ENCODE data around the gene AUTS2.
"Not testable (repeated sequence)": the region's sequence is repeated elsewhere in the genome, so short reads cannot be mapped to it uniquely, and the experiment has no call there.

AUTS2 gene

DNA sequence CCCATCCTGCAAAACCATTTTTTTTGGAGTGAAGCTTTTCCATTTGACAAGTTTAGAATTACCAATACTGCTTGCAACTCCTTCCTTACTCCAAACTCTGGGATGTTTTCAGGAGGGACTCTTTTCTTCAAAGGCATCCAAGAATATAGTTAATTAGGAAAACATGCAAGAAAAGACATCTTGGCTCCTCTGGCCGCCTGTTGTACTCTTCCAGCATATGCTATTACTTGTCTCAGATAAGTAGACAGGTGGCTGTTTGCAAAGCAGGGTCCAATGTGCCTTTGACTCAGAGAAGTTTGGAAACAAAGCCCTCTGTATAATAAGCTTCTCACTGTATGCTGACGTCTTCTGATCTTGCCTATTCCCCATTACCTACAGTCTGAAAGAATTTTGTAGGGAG lies 746.5 kb downstream of the AUTS2 start:
- no peak for DNase-seq

DNA sequence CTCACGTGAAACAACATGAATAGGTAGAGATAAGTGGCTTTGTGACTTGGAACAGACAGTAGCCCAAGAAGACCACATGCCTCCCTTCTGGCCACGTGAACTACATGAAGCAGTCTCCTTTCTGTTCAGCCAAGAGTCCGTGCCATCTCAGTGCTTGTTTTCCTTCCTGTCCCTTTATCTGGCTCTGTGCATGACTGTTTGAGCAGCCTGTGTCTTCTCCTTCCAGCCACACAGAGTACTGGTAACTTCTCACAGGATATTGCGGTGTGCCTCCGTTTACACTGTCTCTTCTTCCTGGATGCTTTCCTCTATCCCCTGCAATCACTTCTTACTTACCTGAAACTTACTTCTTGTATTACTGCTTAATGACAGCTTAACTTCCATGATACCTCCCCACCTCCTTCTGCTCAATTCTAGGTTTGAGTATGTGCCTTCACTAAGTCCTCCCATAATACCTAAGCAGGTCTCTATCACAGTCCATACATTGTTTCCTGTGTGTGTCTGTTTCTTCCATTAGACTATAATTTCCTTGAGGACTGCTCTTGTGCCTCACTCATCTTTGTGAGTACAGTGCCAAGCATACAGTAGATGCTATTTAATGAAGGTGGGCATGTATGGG lies 748.7 kb downstream of the AUTS2 start:
- DNase-seq, result no peak

DNA sequence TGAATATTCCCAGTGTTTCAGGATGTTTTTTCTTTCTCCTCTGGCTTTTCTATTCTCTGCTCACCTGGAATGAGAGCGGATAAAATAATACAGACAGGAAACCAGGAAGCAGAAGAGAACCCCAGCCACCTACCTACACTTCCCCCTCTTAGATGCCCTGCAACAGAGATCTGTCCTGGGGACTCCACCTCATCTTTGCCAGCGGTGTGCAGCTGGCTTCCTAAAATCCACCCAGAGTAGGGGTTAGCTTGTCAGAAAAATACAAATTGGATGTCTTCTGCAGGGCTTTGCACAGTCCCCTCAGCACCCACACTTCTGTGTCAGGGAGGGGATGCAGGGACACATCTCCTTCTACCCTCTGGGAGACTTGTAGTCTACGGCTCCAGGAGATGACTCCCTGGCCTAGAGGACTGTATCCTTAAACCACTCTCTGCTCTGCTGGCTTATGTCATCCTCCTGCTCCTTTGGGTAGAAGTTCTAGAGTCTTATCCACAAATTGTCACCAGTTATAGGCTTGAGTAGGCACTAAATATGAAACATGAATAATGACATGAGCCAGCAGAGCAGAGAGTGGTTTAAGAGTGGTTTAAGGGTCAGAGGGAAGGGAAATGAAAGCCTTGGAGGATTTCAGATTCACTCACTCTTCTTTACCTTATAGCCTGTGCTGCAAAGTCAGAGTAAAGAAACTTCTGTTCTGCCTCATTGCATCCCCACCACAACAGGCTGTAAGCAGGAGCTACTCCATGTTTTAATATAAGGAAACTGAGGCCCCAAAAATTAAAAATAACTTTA lies 749.4 kb downstream of the AUTS2 start:
- no peak for DNase-seq

DNA sequence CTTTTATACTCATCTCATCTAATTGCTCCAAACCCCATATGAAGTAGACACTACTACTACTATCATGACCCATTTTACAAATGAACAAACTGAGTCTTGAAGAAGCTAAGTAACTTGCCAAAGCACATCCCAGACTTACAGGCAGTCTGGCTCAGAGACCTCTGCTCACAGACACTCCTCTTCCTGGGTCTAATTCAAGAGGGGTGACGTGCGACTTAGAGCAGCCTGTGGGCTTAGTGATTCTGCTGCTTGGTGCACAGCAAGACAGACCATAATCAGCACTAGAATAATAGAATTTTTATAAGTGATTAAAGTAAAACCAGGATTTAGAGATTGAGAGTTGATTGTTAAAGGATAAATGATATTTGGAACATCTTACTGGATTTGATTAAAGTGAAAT lies 750.8 kb downstream of the AUTS2 start:
- no peak for DNase-seq

DNA sequence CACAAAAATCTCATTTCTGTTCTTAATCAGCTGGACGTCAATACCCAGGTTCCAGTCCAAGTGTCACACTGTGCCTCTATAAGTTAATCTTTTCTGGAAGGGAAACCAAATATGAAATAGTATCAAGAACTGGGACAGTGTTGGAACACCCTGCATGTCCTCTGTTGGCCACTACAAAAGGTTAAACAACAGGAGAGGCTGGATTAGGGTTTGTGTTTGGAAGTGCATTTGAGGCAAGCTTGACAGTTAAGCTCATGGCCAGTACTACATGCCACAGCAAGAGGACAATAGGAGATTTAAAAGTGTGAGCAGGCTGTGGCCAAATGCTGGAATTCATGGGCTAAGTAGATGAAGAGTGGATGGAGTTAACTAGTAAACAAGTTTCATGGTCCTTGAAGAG lies 751.5 kb downstream of the AUTS2 start:
- no peak for DNase-seq

DNA sequence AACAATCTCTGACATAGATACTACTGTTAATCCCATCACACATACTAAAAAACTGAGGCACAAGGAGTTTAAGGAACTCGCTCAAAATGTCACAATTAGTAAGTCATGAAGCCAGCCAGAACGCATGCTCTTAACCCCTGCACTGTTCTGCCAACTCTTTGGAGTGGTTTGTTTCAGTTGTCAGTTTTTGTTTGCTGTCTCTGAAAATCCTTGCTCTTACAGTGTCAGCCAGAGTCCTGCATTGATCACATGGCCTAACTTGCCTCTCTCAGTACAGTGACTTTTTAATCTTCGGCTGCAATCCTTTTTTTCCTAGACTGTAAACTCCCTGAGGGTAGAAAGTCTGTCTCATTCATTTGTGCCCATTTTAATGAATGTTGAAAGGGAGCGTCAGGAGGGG lies 753.8 kb downstream of the AUTS2 start:
- DNase-seq, result no peak

DNA sequence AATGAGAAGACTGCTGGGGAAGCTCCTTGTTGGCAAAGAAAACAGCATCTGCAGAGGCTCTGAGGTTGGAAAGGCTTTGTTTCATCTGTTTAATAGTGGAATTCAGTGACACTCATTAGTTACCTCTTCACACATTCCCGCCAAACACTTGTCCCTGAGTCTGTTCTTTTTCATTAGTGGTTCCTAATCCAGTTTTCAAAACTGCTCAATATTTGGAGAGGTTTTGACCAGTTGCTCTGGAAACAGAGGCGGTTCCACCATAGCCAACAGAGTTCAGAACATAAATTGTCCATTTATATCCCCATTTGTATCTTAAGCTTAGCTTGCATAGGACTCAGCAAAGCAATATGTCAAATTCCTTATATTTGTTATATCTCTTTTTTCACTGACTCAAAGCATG lies 754.6 kb downstream of the AUTS2 start:
- DNase-seq, result no peak

DNA sequence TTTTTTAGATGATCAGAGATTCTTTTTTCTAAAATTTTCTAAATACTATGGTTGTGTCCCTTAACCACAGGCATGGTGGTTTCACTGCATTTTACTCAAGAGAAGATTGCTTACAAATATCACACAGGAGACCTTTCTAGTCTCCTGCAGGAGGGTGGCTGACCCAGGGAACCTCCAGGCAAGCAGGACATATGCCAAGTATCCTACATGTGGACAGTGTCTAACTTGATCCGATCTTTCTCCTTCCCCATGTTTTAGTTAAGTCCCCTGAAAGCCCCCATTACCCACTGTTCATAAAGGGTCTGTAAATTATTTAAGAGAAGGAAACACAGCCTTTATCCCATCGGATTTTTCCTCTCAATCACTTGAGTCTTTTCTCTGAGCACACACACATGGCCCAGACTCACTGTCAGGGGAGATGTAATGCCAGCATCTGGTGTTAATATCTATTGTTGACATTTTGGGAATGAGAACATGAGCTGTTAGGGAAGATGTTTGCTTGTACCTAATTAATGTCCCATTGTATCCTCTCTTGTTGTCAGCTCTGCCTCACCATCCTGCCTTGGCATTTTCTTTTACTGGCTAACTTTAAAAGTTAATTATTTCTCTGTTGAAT lies 755.2 kb downstream of the AUTS2 start:
- no peak for DNase-seq

DNA sequence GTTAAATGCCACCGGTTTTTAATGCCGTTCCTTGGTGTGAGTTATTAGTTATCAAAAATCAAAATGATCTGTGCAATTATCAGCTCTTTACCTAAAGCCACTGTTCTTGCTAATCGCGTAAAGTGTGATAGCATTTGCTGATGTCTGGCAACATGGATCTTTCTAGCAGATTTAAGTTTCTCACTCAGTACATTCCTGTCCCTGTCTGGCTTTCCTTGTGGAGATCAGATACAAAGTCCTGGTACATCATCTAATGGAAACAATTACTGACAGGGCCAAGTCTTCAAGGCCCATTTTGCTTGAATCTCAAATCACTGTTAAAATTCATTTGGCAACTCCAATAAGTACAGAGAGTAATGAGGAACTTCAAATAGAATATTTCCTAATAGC lies 755.7 kb downstream of the AUTS2 start:
- no peak for DNase-seq

DNA sequence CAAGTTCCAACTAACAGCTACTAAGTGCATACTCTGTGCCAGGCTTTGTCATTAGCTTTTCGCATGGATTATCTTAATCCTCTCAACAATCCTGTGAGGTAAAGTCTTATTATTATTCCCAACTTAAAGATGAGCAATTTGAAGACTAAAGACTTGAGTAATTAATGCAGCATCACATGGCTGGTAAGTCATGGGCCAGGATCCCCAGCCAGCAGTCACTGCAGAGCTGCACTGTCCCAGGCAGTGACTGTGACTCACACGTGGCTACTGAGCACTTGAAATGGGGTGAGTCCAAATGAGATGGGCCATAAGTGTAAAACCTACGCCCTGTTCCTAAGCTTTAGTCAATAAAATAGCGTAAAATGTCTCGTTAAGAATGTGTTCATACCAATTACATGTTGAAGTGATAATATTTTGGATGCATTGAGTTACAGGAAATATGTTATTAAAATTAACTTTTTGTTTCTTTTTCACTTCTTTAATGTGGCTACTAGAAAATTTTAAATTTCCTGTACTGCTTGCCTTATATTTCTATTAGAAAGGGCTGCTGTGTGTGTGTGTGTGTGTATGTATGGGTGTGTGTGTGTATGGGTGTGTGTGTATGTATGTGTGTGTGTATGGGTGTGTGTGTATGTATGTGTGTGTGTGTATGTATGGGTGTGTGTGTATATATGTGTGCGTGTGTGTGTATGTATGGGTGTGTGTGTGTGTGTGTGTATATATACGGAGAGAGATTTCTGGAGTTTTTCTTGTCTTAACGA lies 756.3 kb downstream of the AUTS2 start:
- DNase-seq, result no peak

DNA sequence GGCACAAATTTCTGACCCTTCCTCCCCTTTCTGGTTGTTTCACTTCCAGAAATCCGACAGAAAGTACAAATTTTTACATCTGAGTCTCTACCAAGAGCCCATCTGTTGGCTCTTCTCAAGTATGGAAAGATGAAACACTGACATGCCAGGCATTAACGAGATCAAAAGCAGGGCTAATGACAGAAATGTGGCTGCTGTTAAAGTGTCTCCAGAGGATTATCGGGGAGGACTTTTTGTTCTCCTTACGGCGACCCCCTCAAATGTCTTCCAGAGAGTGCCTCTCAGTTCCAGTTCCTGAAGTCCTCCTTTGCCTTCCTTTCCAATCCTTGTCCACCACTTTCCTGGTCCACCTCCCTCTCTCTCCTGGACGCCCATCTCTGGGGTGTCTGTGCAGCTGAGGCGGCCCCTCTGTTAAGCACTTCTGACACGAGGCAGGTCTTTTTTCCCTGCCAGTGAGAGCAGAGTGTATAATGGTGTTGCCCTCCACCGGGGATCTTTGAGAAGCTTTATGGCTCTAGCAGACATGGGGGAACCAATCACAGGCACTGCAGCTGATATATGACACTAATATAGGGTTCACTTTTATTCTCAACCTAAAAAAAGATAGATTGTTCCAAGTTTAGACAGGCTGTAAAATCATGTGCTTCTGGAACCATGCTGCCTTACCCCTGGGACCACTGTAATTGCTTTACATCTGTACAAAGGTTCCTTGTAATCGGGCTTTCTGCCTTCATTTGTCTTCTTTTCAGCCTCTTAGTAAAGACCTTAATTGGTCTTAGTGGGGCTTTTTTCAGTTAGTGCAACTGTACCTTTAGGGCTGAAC lies 757.1 kb downstream of the AUTS2 start:
- DNase-seq, result peak; percentile 48

DNA sequence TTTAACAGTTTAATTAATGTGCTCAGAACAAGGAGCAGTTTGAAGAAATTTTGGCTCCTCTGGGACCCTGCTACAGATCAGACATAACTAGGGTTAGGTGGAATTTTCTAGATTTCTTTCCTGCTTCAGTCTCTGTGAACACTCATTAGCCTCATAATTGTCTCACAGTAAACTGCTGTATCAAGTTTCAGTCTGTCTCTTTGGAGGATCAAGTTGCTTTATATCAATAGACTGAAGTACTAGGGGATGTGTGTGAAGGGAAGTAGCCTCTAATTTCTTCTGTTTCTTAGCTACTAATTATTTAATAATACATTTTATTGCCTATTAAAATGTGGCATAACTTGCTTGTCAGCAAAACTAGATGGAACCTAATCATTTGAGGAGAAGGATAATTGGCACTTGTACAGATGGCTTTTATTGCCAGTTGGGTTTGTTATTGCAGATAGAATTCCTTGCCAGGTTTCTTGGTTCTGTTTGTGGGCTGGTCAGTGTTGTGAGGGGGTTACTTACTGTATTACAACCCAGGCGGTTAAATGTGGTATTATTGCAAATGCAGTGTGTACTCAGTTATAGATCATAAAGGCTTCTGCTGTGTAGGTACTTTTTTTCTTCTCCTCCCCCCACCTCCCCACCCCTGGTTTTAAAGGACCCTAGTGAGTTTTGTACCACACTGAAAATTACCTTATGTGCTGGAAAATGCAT lies 758.0 kb downstream of the AUTS2 start:
- DNase-seq, result peak; percentile 60

DNA sequence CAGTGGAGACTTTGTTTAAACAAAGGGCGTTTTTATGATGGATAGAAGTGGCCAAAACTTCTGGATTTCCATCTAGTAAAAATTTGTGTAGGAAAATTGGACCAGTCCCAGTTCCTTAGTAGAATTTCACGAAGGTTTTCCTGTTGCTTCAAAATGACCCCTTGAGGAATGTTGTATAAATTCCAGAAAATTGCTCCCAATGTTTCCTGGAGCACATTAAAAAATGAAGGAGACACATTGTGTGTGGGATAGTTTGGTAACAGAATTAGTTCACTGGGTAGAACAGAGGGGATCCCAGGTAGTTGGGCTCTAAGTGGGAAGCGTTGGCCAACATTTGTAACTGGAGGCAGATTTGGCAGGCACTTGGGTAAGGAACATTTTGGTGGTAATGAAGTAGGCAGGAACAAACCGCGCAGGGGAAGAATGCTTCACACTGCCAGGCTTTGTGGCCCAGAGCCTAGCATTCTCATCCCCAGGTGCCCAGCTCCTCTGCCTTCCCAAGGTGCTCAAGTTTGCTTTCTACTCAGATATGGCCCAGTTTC lies 758.6 kb downstream of the AUTS2 start:
- no peak for DNase-seq

DNA sequence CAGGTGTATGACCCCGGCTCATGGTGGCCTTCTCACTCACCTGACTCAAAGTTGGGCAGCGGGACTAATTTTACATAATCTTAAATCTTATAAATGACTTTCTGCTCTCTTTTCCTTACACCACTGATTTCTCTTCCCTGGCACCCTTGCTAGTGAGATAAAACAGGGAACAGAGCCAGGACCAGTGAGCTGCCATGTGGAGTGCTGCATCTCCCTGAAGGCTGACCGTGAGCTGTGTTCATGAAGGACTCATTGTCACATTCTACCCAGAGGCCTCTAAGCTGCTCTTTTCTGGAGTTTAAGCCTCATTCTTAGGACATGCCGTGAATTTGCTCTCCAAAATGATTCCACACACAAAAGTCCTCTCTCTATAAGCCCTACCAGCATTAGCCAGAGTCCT lies 762.3 kb downstream of the AUTS2 start:
- no peak for DNase-seq

DNA sequence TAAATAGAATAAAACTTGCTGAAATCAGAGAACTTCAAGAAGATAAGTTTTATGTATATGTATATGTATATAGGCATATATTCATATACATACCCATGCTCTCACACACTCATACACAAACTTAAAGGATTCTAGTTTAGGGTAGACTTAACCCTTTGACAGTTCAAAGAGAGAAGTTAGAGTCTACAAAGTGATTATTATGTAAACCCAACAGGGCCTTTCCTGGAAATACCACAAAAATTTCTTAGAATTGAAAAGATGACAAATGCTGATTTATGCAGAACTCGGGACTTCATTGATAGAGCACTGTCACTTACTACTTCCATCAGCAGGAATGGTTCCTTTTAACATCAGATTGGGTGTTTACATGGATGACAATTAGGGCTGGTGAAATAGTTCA lies 763.5 kb downstream of the AUTS2 start:
- DNase-seq, result no peak

DNA sequence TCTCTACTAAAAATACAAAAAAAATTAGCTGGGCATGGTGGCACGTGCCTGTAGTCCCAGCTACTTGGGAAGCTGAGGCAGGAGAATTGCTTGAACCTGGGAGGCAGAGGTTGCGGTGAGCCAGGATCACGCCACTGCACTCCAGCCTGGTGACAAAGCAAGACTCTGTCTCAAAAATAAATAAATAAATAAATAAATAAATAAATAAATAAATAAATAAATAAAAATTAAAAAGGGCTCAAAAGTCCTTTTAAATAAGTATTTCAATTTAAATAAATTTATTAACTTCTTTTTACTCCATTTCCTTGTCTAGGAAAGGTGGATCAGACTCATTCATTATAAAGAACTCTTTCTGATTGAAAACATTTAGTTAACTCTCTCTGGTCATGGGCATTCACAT lies 766.1 kb downstream of the AUTS2 start:
- not testable (repeated sequence) for DNase-seq

DNA sequence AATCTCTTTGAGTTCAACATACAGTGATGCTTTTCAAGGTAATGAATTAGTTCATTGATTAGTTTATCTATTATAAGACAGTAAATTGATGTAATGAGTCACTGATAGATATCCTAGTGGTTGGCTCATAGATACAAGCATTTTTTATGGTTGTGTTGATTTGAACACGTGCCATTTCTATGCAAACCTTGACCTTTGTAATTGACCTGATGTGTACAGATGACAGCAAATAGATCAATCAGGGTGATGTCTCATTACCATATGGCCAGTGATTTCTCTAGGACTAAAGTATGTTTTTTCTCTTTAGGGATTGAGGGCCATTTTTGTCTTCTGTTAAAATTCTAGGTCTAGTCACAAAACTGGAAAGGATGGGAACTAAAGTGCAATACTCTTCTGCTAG lies 773.4 kb downstream of the AUTS2 start:
- no peak for DNase-seq

DNA sequence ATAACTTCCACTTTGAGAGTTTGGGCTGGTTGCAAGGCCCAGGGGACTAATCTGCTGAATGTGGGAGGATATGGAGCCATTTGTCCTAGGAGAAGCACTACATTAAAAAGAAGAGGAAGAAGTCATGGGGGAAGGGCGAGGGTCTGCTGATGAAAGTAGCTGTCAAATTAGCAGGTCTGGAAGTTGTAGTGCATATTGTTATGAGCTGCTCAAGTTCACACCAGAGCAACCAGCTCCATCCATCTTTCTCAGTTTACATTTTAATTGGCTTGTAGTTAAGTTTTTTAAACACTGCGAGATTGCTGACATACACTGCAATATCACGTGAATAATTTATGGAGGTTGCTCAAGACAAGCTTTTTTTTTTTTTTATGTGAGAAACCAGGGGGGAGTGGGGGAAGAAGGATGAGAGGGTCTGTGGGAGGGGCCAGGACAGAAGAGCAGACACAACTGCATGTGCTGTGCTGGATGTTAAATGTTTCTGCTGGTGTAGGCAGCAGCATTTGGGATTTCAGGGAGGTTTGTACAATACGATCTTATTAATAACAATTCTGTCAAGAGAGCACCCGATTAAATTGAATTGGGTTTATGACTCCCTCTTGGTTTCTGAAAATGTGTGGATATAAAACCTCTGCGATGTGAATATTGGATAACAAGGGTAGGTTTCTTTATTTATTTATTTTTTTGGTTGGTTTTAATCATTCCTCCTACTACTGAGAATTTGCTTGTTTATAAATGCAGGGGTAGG lies 774.7 kb downstream of the AUTS2 start:
- no peak for DNase-seq

DNA sequence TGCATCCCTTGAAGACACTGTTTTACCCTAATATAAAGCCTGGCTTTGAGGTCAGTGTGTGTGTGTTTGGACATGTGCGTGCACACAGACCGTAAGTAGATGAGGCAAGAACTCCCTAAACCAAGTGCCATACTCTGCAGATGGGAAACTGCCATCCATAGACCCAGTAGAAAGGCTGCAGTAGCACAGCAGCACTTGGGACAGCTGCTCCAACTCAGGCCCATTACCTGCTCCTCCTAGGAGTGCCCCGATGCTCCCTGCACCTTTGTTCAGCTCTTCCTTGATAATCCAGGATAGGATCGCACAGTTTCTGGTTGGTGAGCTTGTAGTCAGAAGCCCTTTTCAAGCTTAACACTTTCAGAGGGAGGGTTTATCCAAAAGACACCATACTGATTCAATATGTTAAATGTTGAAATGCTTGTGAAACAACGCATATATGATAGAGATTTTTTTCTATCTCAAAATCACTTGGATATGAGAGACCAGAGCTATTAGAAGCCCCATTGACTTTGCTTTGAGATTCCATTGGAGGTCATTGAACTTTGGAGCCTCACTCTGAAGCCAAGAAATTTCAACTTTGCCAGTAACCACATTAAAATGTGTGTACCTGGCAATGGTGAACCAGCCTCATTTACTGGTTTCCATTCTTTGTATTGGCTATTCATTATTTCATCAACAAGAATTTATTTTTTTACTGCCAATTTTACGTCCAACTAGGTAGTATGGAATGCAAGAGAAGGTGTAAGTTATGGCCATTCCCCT lies 776.7 kb downstream of the AUTS2 start:
- DNase-seq, result no peak

DNA sequence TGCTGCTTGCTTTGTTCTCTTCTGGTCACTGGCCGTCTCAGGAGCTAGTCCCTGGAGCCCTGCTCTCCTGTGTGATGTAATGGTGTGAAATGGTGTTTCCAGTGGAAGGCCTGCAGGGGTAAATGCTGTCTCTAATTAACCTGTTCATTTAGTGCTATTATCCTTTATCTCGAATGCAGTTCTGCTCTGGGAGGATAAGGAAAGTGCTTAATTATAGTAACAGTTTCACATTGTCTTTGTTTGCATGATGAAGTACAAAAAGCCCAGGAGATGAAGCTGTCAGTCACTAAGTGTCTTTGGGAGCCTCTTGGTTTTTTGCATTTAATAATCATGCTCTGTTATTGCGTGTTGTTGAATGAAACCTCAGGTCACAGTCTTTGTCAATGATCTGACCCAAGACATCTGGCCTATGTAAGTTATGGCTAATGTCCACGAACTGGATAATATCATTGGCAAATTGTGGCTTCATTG lies 778.3 kb downstream of the AUTS2 start:
- no peak for DNase-seq
